Ectodermal cell (in vitro differentiated cells): ENCODE results near the gene PCP2.

Experiments
- H3K27ac ChIP-seq: 2 replicates; pipeline ENCODE4 v1.7.0; 2013; ENCODE audit warnings: mild to moderate bottlenecking, low read depth, low read length; ENCODE audit not compliant: insufficient read depth, poor library complexity, severe bottlenecking
- H3K27me3 ChIP-seq: 2 replicates; pipeline ENCODE4 v1.7.0; 2013; ENCODE audit warnings: mild to moderate bottlenecking, low read length; ENCODE audit not compliant: insufficient read depth, control insufficient read depth, poor library complexity, severe bottlenecking
- H3K36me3 ChIP-seq: one replicate; pipeline ENCODE4 v1.7.0; 2013; ENCODE audit warnings: low read length; ENCODE audit not compliant: control insufficient read depth, insufficient read depth
- H3K4me1 ChIP-seq: one replicate; pipeline ENCODE4 v1.7.0; 2013; ENCODE audit warnings: low read length; ENCODE audit not compliant: control insufficient read depth, insufficient read depth
- H3K4me3 ChIP-seq: 2 replicates; pipeline ENCODE4 v1.7.0; 2013; ENCODE audit warnings: low read depth, low read length, control low read depth; ENCODE audit not compliant: insufficient read depth
- H3K9me3 ChIP-seq: 2 replicates; pipeline ENCODE4 v1.7.0; 2013; ENCODE audit warnings: mild to moderate bottlenecking, low read length, moderate library complexity; ENCODE audit not compliant: control insufficient read depth
- WGBS, 2 experiments: methylation state at CpG; one replicate each; pipeline ENCODE4 v1.1.7; 2013; ENCODE audit warnings: missing lambda C conversion rate in 2 of 2; 5-methylcytosine and 5-hydroxymethylcytosine counted together

The PCP2 gene

GRCh38 chr19:7596211-7596937 lies 37.1 kb downstream of the PCP2 start:
- H3K36me3 ChIP-seq, result no peaks in the 10 kb centered on the region
- H3K4me1 ChIP-seq, result no peaks in the 10 kb centered on the region
- H3K27me3 ChIP-seq, result peaks cover 26% of the 10 kb centered on the region
- WGBS, 2 experiments, result 2% methylated on average over 70 of the region's 70 CpGs
- peak overlapping the region; percentile 55 for H3K4me3 ChIP-seq
- no peaks in the 10 kb centered on the region for H3K9me3 ChIP-seq
- H3K27ac ChIP-seq, result no peak overlapping the region

GRCh38 chr19:7595466-7596133 lies 37.9 kb downstream of the PCP2 start, which contains the start of gene CAMSAP3:
Gene CAMSAP3 (plus strand): TSS chr19:7595863. CDS start chr19:7596003, 140 bp downstream.
- H3K4me3 ChIP-seq, result peak within 1 kb of the TSS; percentile 55
- no peaks in the 10 kb centered on the region for H3K4me1 ChIP-seq
- WGBS, 2 experiments, result 0 to 1% methylated on average over 78 of the region's 78 CpGs
- H3K27me3 ChIP-seq, result peaks cover 26% of the 10 kb centered on the region
- H3K9me3 ChIP-seq, result no peaks in the 10 kb centered on the region
- H3K27ac ChIP-seq, result no peak within 1 kb of the TSS
- no peaks in the 10 kb centered on the region for H3K36me3 ChIP-seq

- Histone ChIP-seq H3K9me3 (no peaks in the 10 kb centered on the region), H3K27ac (no peak overlapping the region), H3K27me3 (peaks cover 14% of the 10 kb centered on the region), H3K4me1 (no peaks in the 10 kb centered on the region), H3K36me3 (no peaks in the 10 kb centered on the region), H3K4me3 (no peak overlapping the region)
- 75 to 78% methylated on average over 8 of the region's 8 CpGs for WGBS, 2 experiments
Measured at GRCh38 chr19:7590256-7590655, 43.3 kb downstream of the PCP2 start.

GRCh38 chr19:7589822-7590221 lies 43.7 kb downstream of the PCP2 start:
- peaks cover 10% of the 10 kb centered on the region for H3K27me3 ChIP-seq
- 91 to 94% methylated on average over 7 of the region's 7 CpGs for WGBS, 2 experiments
- H3K27ac ChIP-seq, result no peak overlapping the region
- H3K36me3 ChIP-seq, result no peaks in the 10 kb centered on the region
- no peaks in the 10 kb centered on the region for H3K4me1 ChIP-seq
- H3K9me3 ChIP-seq, result no peaks in the 10 kb centered on the region
- no peak overlapping the region for H3K4me3 ChIP-seq

- H3K9me3 ChIP-seq, result no peaks in the 10 kb centered on the region
- H3K4me3 ChIP-seq, result no peak overlapping the region
- no peaks in the 10 kb centered on the region for H3K4me1 ChIP-seq
- WGBS, 2 experiments, result 73 to 75% methylated on average over 11 of the region's 11 CpGs
- no peaks in the 10 kb centered on the region for H3K36me3 ChIP-seq
- no peak overlapping the region for H3K27ac ChIP-seq
- H3K27me3 ChIP-seq, result peaks cover 14% of the 10 kb centered on the region
Measured at GRCh38 chr19:7582446-7582845, 51.1 kb downstream of the PCP2 start.
